Measurements from ENCODE around the gene RFC5. TPM values are rescaled to one million over a fixed set of nuclear protein-coding genes. Genes with fewer than 3 reads are reported as not detected.

Gene RFC5
- total RNA-seq, 4 donors from 2014 or later, result 8.3 to 18.2 (median 10.6) TPM

- Histone ChIP-seq H3K36me3 (peaks cover 0 to 70% (median 0%) of the 10 kb centered on the region in 3 donors), H3K9me3 (no peaks in the 10 kb centered on the region), H3K27me3 (no peaks in the 10 kb centered on the region), H3K4me1 (no peaks in the 10 kb centered on the region), H3K4me3 (no peak overlapping the region), H3K27ac (no peak overlapping the region)
- no peak for DNase-seq
- TF ChIP-seq POLR2A (IDR thresholded peaks at IDR 0.05) (no peak), CTCF (IDR thresholded peaks at IDR 0.05) (no peak)
These were observed 6.9 kb downstream of the RFC5 start for GRCh38 chr12:118023301-118023860.

DNA sequence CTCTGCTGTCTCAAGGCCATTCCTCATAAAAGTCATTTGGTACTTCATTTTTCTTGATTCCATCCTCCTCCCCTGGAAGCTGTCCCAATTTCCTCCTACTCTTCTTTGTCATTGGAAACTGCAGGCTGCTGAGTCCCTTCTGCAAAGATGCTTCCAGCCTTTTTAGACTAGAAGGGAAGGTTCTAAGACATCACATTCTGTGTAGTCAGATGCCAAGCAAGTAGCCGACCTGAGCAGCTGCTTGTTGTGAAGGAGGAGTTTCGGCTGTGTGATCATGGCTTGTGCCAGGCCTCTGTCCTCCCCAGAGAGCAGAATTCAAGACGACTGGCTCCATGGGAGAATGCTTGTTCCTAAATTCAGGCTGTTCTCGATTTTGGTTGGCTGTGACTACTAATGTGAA, 8.7 kb downstream of the RFC5 start:
- Histone ChIP-seq H3K4me3 (no peak overlapping the region), H3K9me3 (no peaks in the 10 kb centered on the region), H3K27me3 (no peaks in the 10 kb centered on the region), H3K36me3 (peaks cover 0 to 74% (median 0%) of the 10 kb centered on the region in 3 donors), H3K4me1 (no peaks in the 10 kb centered on the region), H3K27ac (no peak overlapping the region)
- no peak for DNase-seq
- TF ChIP-seq POLR2A (IDR thresholded peaks at IDR 0.05) (no peak), CTCF (IDR thresholded peaks at IDR 0.05) (no peak)

DNA sequence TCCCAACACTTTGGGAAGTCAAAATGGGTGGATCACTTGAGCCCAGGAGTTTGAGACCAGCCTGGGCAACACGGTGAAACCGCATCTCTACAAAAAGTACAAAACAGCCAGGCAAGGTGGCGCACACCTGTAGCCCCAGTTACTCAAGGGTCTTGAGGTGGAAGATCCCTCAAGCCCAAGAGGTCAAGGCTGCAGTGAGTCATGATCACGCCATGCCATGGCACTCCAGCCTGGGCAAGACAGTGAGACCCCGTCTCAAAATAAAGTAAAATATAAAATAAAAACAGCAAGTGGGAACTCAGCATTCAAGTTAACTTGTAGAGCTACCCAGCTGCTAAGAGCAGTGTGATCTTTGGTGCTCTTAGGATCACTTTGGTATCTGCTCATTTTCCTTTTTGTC, 12.7 kb downstream of the RFC5 start:
- TF ChIP-seq POLR2A (IDR thresholded peaks at IDR 0.05) (no peak), CTCF (IDR thresholded peaks at IDR 0.05) (no peak)
- Histone ChIP-seq H3K36me3 (peaks cover 0 to 88% (median 0%) of the 10 kb centered on the region in 3 donors), H3K4me3 (no peak overlapping the region), H3K9me3 (no peaks in the 10 kb centered on the region), H3K27ac (no peak overlapping the region), H3K27me3 (no peaks in the 10 kb centered on the region), H3K4me1 (no peaks in the 10 kb centered on the region)
- DNase-seq, result no peak

DNA sequence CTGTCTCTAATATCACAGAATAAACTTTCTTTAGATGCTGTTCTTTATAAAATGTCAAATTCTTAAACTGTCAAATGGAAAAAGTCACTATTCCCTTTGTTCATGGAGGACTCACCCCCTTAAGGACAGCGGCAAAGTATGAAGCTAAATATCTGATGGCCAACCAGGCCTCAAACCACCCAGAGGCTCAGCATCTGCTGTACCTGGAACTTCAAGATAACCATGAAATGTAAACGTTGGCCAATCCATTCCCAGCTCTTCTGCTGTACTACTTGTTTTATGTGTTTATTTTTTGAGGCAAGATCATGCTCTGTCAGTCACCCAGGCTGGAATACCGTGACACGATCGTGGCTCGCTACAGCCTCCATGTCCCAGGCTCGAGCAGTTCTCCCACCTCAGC, 15.7 kb downstream of the RFC5 start:
- H3K9me3 ChIP-seq, result no peaks in the 10 kb centered on the region
- DNase-seq, result no peak
- H3K4me3 ChIP-seq, result no peak overlapping the region
- peaks cover 0 to 94% (median 0%) of the 10 kb centered on the region in 3 donors for H3K36me3 ChIP-seq
- no peaks in the 10 kb centered on the region for H3K27me3 ChIP-seq
- H3K4me1 ChIP-seq, result no peaks in the 10 kb centered on the region
- TF ChIP-seq CTCF (IDR thresholded peaks at IDR 0.05), result no peak
- no peak for TF ChIP-seq POLR2A (IDR thresholded peaks at IDR 0.05)
- H3K27ac ChIP-seq, result no peak overlapping the region

DNA sequence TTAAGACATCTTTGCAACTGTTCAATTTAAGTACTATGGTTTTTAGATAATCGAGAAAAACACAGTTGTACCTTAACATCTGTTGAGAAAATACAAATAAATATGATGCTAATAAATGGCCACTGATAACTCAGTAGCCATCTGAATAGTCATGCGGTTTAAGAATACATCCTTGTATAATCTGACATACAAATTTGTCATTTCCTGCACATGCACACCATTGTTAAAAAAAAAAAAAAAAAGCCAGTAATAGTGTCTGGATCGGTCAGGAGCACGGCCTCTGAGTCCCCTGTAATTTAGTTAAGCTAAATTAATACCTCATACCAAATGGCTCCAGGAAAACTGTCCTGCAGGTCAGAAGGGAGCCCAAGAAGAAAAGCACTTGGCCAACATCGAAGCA, 16.8 kb downstream of the RFC5 start:
- Histone ChIP-seq H3K4me3 (no peak overlapping the region), H3K27me3 (no peaks in the 10 kb centered on the region), H3K27ac (no peak overlapping the region), H3K9me3 (no peaks in the 10 kb centered on the region), H3K4me1 (no peaks in the 10 kb centered on the region), H3K36me3 (peaks cover 0 to 96% (median 0%) of the 10 kb centered on the region in 3 donors)
- no peak for TF ChIP-seq POLR2A (IDR thresholded peaks at IDR 0.05)
- no peak for TF ChIP-seq CTCF (IDR thresholded peaks at IDR 0.05)
- no peak for DNase-seq

GRCh38 chr12:118033902-118034301, 17.4 kb downstream of the RFC5 start:
- DNase-seq, result no peak
- Histone ChIP-seq H3K4me1 (no peaks in the 10 kb centered on the region), H3K4me3 (no peak overlapping the region), H3K9me3 (no peaks in the 10 kb centered on the region), H3K36me3 (peaks cover 0 to 96% (median 0%) of the 10 kb centered on the region in 3 donors), H3K27me3 (no peaks in the 10 kb centered on the region), H3K27ac (peak overlapping the region in 1 of 4 donors; percentile 18)
- TF ChIP-seq CTCF (IDR thresholded peaks at IDR 0.05) (no peak), POLR2A (IDR thresholded peaks at IDR 0.05) (no peak)

Measured in Peyer's patch (tissue), 4 donors.